Astrocyte of the spinal cord (primary cell): Measurements from ENCODE around the gene GLT1D1.
A peak's percentile ranks its signal among the peaks of the same experiment; 100 is the strongest.
"Not testable (repeated sequence)": the region's sequence is repeated elsewhere in the genome, so short reads cannot be mapped to it uniquely, and the experiment has no call there.

Experiments
- DNase-seq: peaks from one replicate; pipeline ENCODE4 v3.0.0; 2011; ENCODE audit warnings: low read depth, low spot score
- H3K4me3 ChIP-seq: 2 replicates; pipeline ENCODE4 v1.5.1; 2011; ENCODE audit warnings: low read depth, mild to moderate bottlenecking, low read length, moderate library complexity
- CTCF ChIP-seq: IDR thresholded peaks from 2 replicates; pipeline ENCODE4 v1.5.1; 2012; ENCODE audit warnings: low read depth, mild to moderate bottlenecking, low read length, inconsistent platforms
- in situ Hi-C: cut with HindIII; loops from 2 replicates; pipeline ENCODE4 v1.10.0; 2017; ENCODE audit warnings: low sequenced_read_pairs

The GLT1D1 gene

DNA sequence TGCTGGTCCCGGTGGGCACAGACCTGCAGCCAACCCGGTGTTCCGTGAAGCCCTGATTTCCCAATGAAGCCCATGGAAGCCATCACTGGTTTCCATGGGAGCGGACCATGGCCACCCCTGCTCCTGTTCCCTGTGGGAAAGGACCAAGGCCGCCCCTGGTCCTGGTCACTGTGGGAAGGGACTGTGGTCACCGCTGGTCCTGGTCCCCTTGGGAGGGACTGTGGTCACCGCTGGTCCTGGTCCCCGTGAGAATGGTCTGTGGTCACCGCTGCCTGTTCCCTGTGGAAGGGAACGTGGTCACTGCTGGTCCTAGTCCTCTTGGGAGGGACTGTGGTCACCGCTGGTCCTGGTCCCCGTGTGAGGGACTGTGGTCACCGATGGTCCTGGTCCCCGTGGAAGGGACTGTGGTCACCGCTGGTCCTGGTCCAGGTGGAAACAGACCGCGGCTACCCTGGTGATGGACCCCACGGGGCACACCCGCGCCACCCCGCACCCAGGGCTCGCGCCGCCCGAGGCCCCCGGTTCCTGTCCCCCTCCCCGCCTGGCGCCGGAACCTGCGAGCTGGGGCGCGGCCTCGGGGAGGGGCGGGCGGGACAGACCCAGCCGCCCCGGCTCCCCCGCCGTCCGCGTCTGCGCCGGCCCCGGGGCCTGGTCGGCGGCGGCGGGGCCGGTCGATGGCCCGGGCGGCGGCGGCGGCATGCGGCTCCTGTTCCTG lies at the start of gene GLT1D1:
TSS of gene GLT1D1 (plus strand) at position 594 of the 715 bp plus-strand sequence. CDS start at position 698, 104 bp downstream.
- no peak for DNase-seq
- no peak within 1 kb of the TSS for H3K4me3 ChIP-seq
- no peak for TF ChIP-seq CTCF
- in situ Hi-C loops = no loop called here

DNA sequence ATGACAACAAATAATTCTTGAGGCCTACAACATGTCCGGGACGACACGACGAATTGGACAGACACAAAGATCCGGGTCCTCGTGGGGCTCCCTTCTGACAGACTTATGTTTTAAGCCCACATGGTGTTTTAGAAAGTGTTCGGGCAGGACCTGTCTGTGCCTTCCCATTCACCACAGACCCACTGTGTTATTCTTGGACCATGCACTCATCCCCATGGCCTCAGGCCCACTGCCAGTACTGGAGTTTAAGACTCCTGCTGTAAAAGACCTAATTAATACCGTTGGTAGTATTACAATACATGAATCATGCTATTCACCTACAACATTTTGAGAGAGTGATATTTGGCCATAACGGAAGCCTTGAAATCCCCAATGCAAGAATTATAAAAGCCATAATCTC lies 49.5 kb upstream of the GLT1D1 start:
- in situ Hi-C loops = no loop called here
- no peak for TF ChIP-seq CTCF
- DNase-seq = peak; percentile 43
- no peak overlapping the region for H3K4me3 ChIP-seq

DNA sequence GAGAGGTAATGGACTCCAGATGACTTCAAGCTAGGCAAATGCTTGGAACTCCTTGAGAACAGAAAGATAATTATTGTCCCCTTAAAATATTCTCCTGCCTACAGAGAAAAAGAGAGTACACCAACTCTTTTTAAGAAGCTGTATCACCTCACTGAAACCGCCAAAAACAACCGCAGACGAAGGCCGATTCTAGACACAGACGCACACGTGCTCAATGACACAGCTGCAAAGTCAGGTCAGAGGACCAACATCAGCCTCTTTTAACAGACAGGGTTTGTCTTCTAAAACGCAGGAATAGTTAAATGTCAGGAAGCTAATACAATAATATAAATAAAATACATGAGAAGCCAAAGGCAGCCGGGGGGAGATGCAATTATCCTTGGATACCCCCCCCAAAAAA lies 48.5 kb upstream of the GLT1D1 start:
- in situ Hi-C loops = no loop called here
- no peak overlapping the region for H3K4me3 ChIP-seq
- no peak for DNase-seq
- TF ChIP-seq CTCF = no peak

DNA sequence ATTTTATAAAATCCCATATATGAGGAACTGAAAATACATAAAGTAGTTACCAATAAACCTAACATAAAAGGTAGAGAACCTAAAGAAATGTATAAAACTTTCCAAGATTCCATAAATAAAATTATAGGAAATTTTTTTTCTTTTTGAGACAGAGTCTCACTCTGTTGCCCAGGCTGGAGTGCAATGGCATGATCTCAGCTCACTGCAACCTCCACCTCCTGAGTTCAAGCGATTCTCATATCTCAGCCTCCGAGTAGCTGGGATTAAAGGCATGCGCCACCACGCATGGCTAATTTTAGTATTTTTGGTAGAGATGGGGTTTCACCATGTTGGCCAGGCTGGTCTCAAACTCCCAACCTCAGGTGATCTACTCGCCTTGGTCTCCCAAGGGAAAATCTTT lies 47.9 kb upstream of the GLT1D1 start:
- in situ Hi-C loops, H3K4me3 ChIP-seq, DNase-seq: not testable (repeated sequence)

DNA sequence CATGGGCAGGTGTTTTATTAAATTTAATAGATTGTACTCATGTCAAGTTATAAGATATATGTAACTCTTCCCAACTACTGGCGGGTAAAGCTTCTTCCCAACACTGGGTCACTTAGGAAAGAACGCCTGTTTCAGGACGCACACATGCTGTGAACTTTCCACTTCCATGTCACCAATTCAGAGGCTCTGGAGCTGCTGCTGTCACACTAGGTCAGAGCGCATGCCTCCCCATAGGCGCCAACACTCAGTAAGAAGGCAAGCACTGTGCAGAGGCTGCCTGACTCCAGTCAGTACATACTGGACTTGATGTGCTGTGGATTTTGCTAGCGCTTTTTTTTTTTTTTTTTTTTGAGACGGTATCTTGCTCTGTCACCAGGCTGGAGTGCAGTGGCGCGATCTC lies 46.7 kb upstream of the GLT1D1 start:
- no peak for TF ChIP-seq CTCF
- in situ Hi-C loops = no loop called here
- H3K4me3 ChIP-seq = no peak overlapping the region
- no peak for DNase-seq

DNA sequence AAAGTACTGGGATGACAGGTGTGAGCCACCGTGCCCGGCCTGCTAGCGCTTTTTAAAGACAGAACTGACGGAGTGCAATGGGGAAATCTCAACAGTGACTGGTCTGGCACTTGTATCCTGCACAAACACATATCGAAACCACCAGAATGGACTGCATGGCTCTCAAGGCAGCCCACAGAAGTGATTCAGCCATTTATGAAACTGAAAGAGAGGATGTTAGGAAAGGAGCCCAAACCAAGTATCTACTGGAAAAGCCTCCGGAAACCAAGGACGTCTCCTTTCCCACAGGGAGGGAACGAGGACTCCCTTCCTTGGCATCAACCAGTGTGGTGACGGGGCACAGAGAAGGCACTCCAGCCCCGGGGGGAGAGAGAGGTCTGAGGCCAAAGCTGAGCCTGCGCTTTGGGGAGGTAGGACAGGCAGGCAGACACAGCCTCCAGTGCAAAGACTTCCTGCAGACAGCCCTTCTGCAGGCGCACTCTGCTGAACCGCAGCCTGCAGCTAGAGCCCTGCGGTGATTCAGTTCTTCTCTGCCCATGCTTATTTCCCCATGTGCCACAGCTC lies 46.0 kb upstream of the GLT1D1 start:
- no peak for TF ChIP-seq CTCF
- in situ Hi-C loops = no loop called here
- no peak overlapping the region for H3K4me3 ChIP-seq
- no peak for DNase-seq

DNA sequence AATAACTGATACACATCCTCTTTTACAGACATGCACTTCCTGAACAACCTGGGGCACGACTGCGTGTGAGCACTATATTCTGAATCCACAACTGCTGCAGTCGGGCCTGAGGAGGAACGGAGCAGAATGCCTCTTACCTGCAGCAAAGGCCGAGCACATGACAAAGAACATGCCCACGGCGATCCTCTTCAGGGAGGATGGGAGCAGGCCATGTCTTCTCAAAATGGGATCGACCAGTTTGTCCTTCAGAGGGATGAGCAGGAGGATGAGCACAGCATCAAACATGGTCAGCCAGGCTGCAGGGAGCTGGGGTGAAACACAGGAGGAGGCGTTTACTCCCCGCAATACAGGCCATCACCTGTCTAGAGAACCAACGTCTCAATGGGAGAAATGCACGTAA lies 44.6 kb upstream of the GLT1D1 start:
- TF ChIP-seq CTCF = no peak
- no peak for DNase-seq
- no peak overlapping the region for H3K4me3 ChIP-seq
- in situ Hi-C loops = no loop called here
